H9 (cell line): Measurements from ENCODE around the gene ERVW-1. TPM values are rescaled to one million over a fixed set of nuclear protein-coding genes. Genes with fewer than 3 reads are reported as not detected.

Experiments
- DNase-seq: peaks from one replicate; pipeline ENCODE4 v3.0.0-alpha.2; 2017
- H2AFZ ChIP-seq: one replicate; pipeline ENCODE4 v1.6.1; 2013; ENCODE audit warnings: mild to moderate bottlenecking, low read length, control low read depth, moderate library complexity
- H2AK5ac ChIP-seq: 2 replicates; pipeline ENCODE4 v1.6.1; 2013; ENCODE audit warnings: low read length, control low read depth, mixed read lengths; ENCODE audit not compliant: insufficient read length
- H2BK120ac ChIP-seq: one replicate; pipeline ENCODE4 v1.6.1; 2013; ENCODE audit warnings: low read depth, mild to moderate bottlenecking, low read length, control low read depth, inconsistent platforms; ENCODE audit not compliant: poor library complexity, severe bottlenecking
- H2BK12ac ChIP-seq: 2 replicates; pipeline ENCODE4 v1.6.1; 2013; ENCODE audit warnings: low read length, control low read depth, mixed read lengths, low read depth; ENCODE audit not compliant: insufficient read length
- H2BK15ac ChIP-seq: 2 replicates; pipeline ENCODE4 v1.6.1; 2013; ENCODE audit warnings: low read depth, low read length, control low read depth
- H2BK20ac ChIP-seq: one replicate; pipeline ENCODE4 v1.6.1; 2013; ENCODE audit warnings: low read depth, mild to moderate bottlenecking, low read length, control low read depth, inconsistent platforms; ENCODE audit not compliant: poor library complexity, severe bottlenecking
- H2BK5ac ChIP-seq: 2 replicates; pipeline ENCODE4 v1.6.1; 2013; ENCODE audit warnings: low read length, control low read depth, mixed read lengths; ENCODE audit not compliant: insufficient read length
- H3K14ac ChIP-seq: 2 replicates; pipeline ENCODE4 v1.6.1; 2013; ENCODE audit warnings: low read length, control low read depth; ENCODE audit not compliant: insufficient read depth
- H3K18ac ChIP-seq: 2 replicates; pipeline ENCODE4 v1.6.1; 2013; ENCODE audit warnings: low read depth, mild to moderate bottlenecking, mixed read lengths, low read length, control low read depth; ENCODE audit not compliant: insufficient read length
- H3K23ac ChIP-seq: 2 replicates; pipeline ENCODE4 v1.6.1; 2013; ENCODE audit warnings: low read length, control low read depth, mixed read lengths, low read depth; ENCODE audit not compliant: insufficient read length
- H3K23me2 ChIP-seq: 2 replicates; pipeline ENCODE4 v1.6.1; 2013; ENCODE audit warnings: low read depth, mild to moderate bottlenecking, mixed read lengths, low read length, control low read depth; ENCODE audit not compliant: insufficient read length, poor library complexity, severe bottlenecking
- H3K27ac ChIP-seq: 2 replicates; pipeline ENCODE4 v1.5.1; 2013; ENCODE audit warnings: low read length, control low read depth, mixed read lengths, low read depth; ENCODE audit not compliant: insufficient read length
- H3K27me3 ChIP-seq: 2 replicates; pipeline ENCODE4 v1.6.1; 2013; ENCODE audit warnings: low read length, control low read depth, inconsistent platforms; ENCODE audit not compliant: insufficient read depth
- H3K4ac ChIP-seq: 2 replicates; pipeline ENCODE4 v1.6.1; 2013; ENCODE audit warnings: low read depth, mild to moderate bottlenecking, control low read depth, inconsistent platforms, low read length, moderate library complexity
- H3K4me1 ChIP-seq: 2 replicates; pipeline ENCODE4 v1.6.1; 2013; ENCODE audit warnings: low read length, control low read depth, inconsistent platforms; ENCODE audit not compliant: insufficient read depth
- H3K4me2 ChIP-seq: 2 replicates; pipeline ENCODE4 v1.6.1; 2013; ENCODE audit warnings: low read length, control low read depth, mixed read lengths; ENCODE audit not compliant: insufficient read length, insufficient read depth
- H3K56ac ChIP-seq: 2 replicates; pipeline ENCODE4 v1.6.1; 2013; ENCODE audit warnings: low read depth, mild to moderate bottlenecking, mixed read lengths, low read length, control low read depth; ENCODE audit not compliant: insufficient read length
- H3K79me1 ChIP-seq: 2 replicates; pipeline ENCODE4 v1.6.1; 2013; ENCODE audit warnings: low read depth, mild to moderate bottlenecking, moderate library complexity, low read length, control low read depth, inconsistent platforms; ENCODE audit not compliant: insufficient read depth, poor library complexity, severe bottlenecking
- H3K79me2 ChIP-seq: 2 replicates; pipeline ENCODE4 v1.6.1; 2013; ENCODE audit warnings: low read length, control low read depth, inconsistent platforms; ENCODE audit not compliant: insufficient read depth
- H3K9ac ChIP-seq: 2 replicates; pipeline ENCODE4 v1.6.1; 2013; ENCODE audit warnings: low read length, control low read depth, mixed read lengths; ENCODE audit not compliant: insufficient read length; ENCODE audit errors: extremely low read depth
- H3K9me3 ChIP-seq: one replicate; pipeline ENCODE4 v1.6.1; 2013; ENCODE audit warnings: low read depth, low read length, inconsistent platforms; ENCODE audit not compliant: control insufficient read depth
- H3T11ph ChIP-seq: one replicate; pipeline ENCODE4 v1.6.1; 2013; ENCODE audit warnings: mild to moderate bottlenecking, low read length, control low read depth, inconsistent platforms
- H4K20me1 ChIP-seq: one replicate; pipeline ENCODE4 v1.6.1; 2013; ENCODE audit not compliant: control insufficient read depth, insufficient read length, insufficient read depth
- H4K5ac ChIP-seq: 2 replicates; pipeline ENCODE4 v1.6.1; 2013; ENCODE audit warnings: low read depth, mild to moderate bottlenecking, mixed read lengths, low read length, control low read depth; ENCODE audit not compliant: insufficient read length
- H4K8ac ChIP-seq: replicated peaks from 2 replicates; pipeline ENCODE4 v1.6.1; 2013; ENCODE audit warnings: low read length, control low read depth, mixed read lengths, low read depth; ENCODE audit not compliant: insufficient read length
- H4K91ac ChIP-seq: 2 replicates; pipeline ENCODE4 v1.6.1; 2013; ENCODE audit warnings: low read depth, mild to moderate bottlenecking, moderate library complexity, mixed read lengths, low read length, control low read depth; ENCODE audit not compliant: insufficient read length
- H3K27ac Mint-ChIP-seq, 3 experiments: 2 replicates in 2 of 3; 3 replicates in 1 of 3; pipeline ENCODE4 v1.8.0; 2020 to 2021; ENCODE audit warnings: mixed read lengths in 3 of 3, mild to moderate bottlenecking in 1 of 3, moderate library complexity in 1 of 3
- H3K27me3 Mint-ChIP-seq: 2 replicates; pipeline ENCODE4 v1.8.0; 2021; ENCODE audit warnings: low read depth, mild to moderate bottlenecking, moderate library complexity, mixed read lengths
- H3K36me3 Mint-ChIP-seq, 3 experiments: 2 replicates in 2 of 3; 3 replicates in 1 of 3; pipeline ENCODE4 v1.8.0; 2020 to 2021; ENCODE audit warnings: low read depth in 3 of 3, mixed read lengths in 3 of 3; ENCODE audit not compliant: insufficient read depth in 1 of 3
- H3K4me1 Mint-ChIP-seq, 2 experiments: 2 replicates each; pipeline ENCODE4 v1.8.0; 2020; ENCODE audit warnings: mixed read lengths in 2 of 2
- H3K4me3 Mint-ChIP-seq, 2 experiments: 2 replicates in 1 of 2; 3 replicates in 1 of 2; pipeline ENCODE4 v1.8.0; 2020 to 2021; ENCODE audit warnings: mild to moderate bottlenecking in 2 of 2, mixed read lengths in 2 of 2, moderate library complexity in 1 of 2
- H3K9me3 Mint-ChIP-seq, 2 experiments: 2 replicates in 1 of 2; 3 replicates in 1 of 2; pipeline ENCODE4 v1.8.0; 2020; ENCODE audit warnings: mild to moderate bottlenecking in 2 of 2, mixed read lengths in 2 of 2, moderate library complexity in 1 of 2
- WGBS: extraction: QIAGEN DNeasy Blood & Tissue Kit; methylation state at CpG from one replicate; pipeline ENCODE4 v1.1.7; 2013; ENCODE audit warnings: missing lambda C conversion rate, low lambda C conversion rate, mixed read lengths; ENCODE audit not compliant: insufficient read length; ENCODE audit errors: extremely low coverage; 5-methylcytosine and 5-hydroxymethylcytosine counted together
- total RNA-seq: library from RNA; stranded (reverse); gene quantifications from 2 replicates; pipeline ENCODE4 v1.2.1, GENCODE V29; 2021
- TF ChIP-seq, protein P1 (sequence below): fragments of 200-600 bp; sonication (generic); conservative IDR thresholded peaks from 3 replicates; pipeline ENCODE4 v1.8.0; 2021; ENCODE audit warnings: antibody characterized with exemption, mild to moderate bottlenecking

Gene ERVW-1
- total RNA-seq, 1 experiment from 2014 or later: not detected

- Histone ChIP-seq H2BK5ac (no peak overlapping the region), H3K4me1 (no peaks in the 10 kb centered on the region; the same call in 1 of the 2 replicates), H2AFZ (no peak overlapping the region), H4K20me1 (no peaks in the 10 kb centered on the region), H2BK120ac (no peak overlapping the region), H2BK12ac (no peak overlapping the region), H3K9ac (no peak overlapping the region), H3K4me2 (no peak overlapping the region), H2BK15ac (no peak overlapping the region), H3K79me2 (no peaks in the 10 kb centered on the region), H3K27me3 (no peaks in the 10 kb centered on the region), H3K79me1 (no peaks in the 10 kb centered on the region), H3K4ac (no peak overlapping the region), H3K9me3 (no peaks in the 10 kb centered on the region), H4K5ac (no peak overlapping the region), H3K56ac (no peak overlapping the region), H3K23me2 (peaks cover 3% of the 10 kb centered on the region), H3K14ac (no peak overlapping the region), H3K23ac (no peak overlapping the region), H3T11ph (no peak overlapping the region), H4K91ac (no peak overlapping the region), H3K18ac (no peak overlapping the region), H4K8ac (no peak overlapping the region), H2AK5ac (no peak overlapping the region), H2BK20ac (no peak overlapping the region), H3K27ac (no peak overlapping the region)
- TF ChIP-seq, protein P1, sequence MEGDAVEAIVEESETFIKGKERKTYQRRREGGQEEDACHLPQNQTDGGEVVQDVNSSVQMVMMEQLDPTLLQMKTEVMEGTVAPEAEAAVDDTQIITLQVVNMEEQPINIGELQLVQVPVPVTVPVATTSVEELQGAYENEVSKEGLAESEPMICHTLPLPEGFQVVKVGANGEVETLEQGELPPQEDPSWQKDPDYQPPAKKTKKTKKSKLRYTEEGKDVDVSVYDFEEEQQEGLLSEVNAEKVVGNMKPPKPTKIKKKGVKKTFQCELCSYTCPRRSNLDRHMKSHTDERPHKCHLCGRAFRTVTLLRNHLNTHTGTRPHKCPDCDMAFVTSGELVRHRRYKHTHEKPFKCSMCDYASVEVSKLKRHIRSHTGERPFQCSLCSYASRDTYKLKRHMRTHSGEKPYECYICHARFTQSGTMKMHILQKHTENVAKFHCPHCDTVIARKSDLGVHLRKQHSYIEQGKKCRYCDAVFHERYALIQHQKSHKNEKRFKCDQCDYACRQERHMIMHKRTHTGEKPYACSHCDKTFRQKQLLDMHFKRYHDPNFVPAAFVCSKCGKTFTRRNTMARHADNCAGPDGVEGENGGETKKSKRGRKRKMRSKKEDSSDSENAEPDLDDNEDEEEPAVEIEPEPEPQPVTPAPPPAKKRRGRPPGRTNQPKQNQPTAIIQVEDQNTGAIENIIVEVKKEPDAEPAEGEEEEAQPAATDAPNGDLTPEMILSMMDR: no peak
- peaks cover 14 to 15% of the 10 kb centered on the region in 2 experiments for H3K4me1 Mint-ChIP-seq
- no CpG with 5 or more reads among the region's 3 CpGs for WGBS
- H3K36me3 Mint-ChIP-seq: no peaks in the 10 kb centered on the region
- DNase-seq: no peak
- H3K27ac Mint-ChIP-seq: no peak overlapping the region
- no peaks in the 10 kb centered on the region; a peak in 1 of 5 replicates for H3K9me3 Mint-ChIP-seq
- H3K27me3 Mint-ChIP-seq: peaks cover 3% of the 10 kb centered on the region
- H3K4me3 Mint-ChIP-seq: no peak overlapping the region
These were observed 50.6 kb downstream of the ERVW-1 start for GRCh38 chr7:92427193-92427592.
